Caco-2 (cell line): ENCODE results near the gene TTC27. TPM values are rescaled to one million over a fixed set of nuclear protein-coding genes. Genes with fewer than 3 reads are reported as not detected.
"Not testable (repeated sequence)": the region's sequence is repeated elsewhere in the genome, so short reads cannot be mapped to it uniquely, and the experiment has no call there.

ENCODE experiments used
- BruUV-seq: library from RNA; stranded (reverse); fragments of 400-500 nt; replicated peaks from 2 replicates; lab custom pipeline; 2021; lab: Mats Ljungman, UMichigan
- CTCF ChIA-PET: fragments of 300-600 bp; sonication (Branson Sonifier 250); formaldehyde crosslinking; loops from one replicate; lab custom pipeline; 2022; ENCODE audit warnings: antibody characterized with exemption; lab: Charles Lee
- POLR2A ChIA-PET: fragments of 300-600 bp; sonication (Branson Sonifier 250); formaldehyde crosslinking; loops from one replicate; lab custom pipeline; 2022; ENCODE audit warnings: antibody characterized with exemption; lab: Charles Lee
- DNase-seq, 2 experiments: peaks; one replicate each; pipeline versions ENCODE4 v3.0.0 to v3.0.0-alpha.2; 2020 to 2022
- H3K27me3 ChIP-seq: replicated peaks from 2 replicates; pipeline ENCODE4 v1.6.0; 2011; ENCODE audit warnings: low read length; ENCODE audit not compliant: control insufficient read depth, insufficient read depth
- H3K36me3 ChIP-seq: 2 replicates; pipeline ENCODE4 v1.5.1; 2011; ENCODE audit warnings: low read length; ENCODE audit not compliant: control insufficient read depth, insufficient read depth
- H3K4me1 ChIP-seq: fragments of 250-450 bp; sonication (Bioruptor Pico); 2 replicates; pipeline ENCODE4 v1.5.1; 2020; ENCODE audit warnings: mild to moderate bottlenecking
- H3K4me3 ChIP-seq: 2 replicates; pipeline ENCODE4 v1.5.1; 2011; ENCODE audit warnings: low read depth, mild to moderate bottlenecking, control low read depth, low read length
- H3K9me3 ChIP-seq: fragments of 250-450 bp; sonication (Bioruptor Pico); 2 replicates; pipeline ENCODE4 v1.5.1; 2020; ENCODE audit warnings: mild to moderate bottlenecking, moderate library complexity
- H3K27ac Mint-ChIP-seq: one replicate; pipeline ENCODE4 v1.8.0; 2022; ENCODE audit warnings: mixed read lengths; ENCODE audit not compliant: unreplicated experiment
- H3K27me3 Mint-ChIP-seq: one replicate; pipeline ENCODE4 v1.8.0; 2022; ENCODE audit warnings: mixed read lengths; ENCODE audit not compliant: insufficient read depth, unreplicated experiment
- H3K36me3 Mint-ChIP-seq: one replicate; pipeline ENCODE4 v1.8.0; 2022; ENCODE audit warnings: mild to moderate bottlenecking, mixed read lengths; ENCODE audit not compliant: insufficient read depth, unreplicated experiment
- H3K4me1 Mint-ChIP-seq: one replicate; pipeline ENCODE4 v1.8.0; 2022; ENCODE audit warnings: low read depth, mixed read lengths; ENCODE audit not compliant: unreplicated experiment
- H3K4me3 Mint-ChIP-seq: one replicate; pipeline ENCODE4 v1.8.0; 2022; ENCODE audit warnings: mild to moderate bottlenecking, moderate library complexity, mixed read lengths; ENCODE audit not compliant: unreplicated experiment
- H3K9me3 Mint-ChIP-seq: one replicate; pipeline ENCODE4 v1.8.0; 2022; ENCODE audit warnings: mixed read lengths; ENCODE audit not compliant: unreplicated experiment
- intact Hi-C: fragments of 100-400 bp; cut with micrococcal nuclease; formaldehyde crosslinking; loops from one replicate; pipeline ENCODE4 v1.10.0; 2022; ENCODE audit not compliant: unreplicated experiment
- microRNA-seq: library from miRNA; unstranded; fragments of <30 nt; microRNA quantifications from one replicate; pipeline ENCODE4 v1.2.0, GENCODE V29; 2022
- total RNA-seq: library from RNA; stranded (reverse); gene quantifications from 2 replicates; pipeline ENCODE4 v1.2.3, GENCODE V29; 2022
- TF ChIP-seq, protein P1 (sequence below), 2 experiments: fragments of 200-600 bp in 1 of 2; IDR thresholded peaks; 1 replicate in 1 of 2; 2 replicates in 1 of 2; pipeline versions ENCODE4 v1.5.1 to v1.8.0; 2011 to 2022; ENCODE audit warnings: antibody characterized with exemption in 1 of 2, control low read depth in 1 of 2, inconsistent platforms in 1 of 2, low read depth in 1 of 2, low read length in 1 of 2, mild to moderate bottlenecking in 1 of 2, moderate library complexity in 1 of 2; ENCODE audit not compliant: insufficient read depth in 1 of 2, severe bottlenecking in 1 of 2, unreplicated experiment in 1 of 2

TTC27 gene
- total RNA-seq, 1 experiment from 2014 or later, result 20.6 TPM

GRCh38 chr2:32864334-32865111, 236.7 kb downstream of the TTC27 start:
- no peaks in the 10 kb centered on the region for H3K27me3 Mint-ChIP-seq
- no peak overlapping the region for H3K4me3 Mint-ChIP-seq
- TF ChIP-seq, protein P1, sequence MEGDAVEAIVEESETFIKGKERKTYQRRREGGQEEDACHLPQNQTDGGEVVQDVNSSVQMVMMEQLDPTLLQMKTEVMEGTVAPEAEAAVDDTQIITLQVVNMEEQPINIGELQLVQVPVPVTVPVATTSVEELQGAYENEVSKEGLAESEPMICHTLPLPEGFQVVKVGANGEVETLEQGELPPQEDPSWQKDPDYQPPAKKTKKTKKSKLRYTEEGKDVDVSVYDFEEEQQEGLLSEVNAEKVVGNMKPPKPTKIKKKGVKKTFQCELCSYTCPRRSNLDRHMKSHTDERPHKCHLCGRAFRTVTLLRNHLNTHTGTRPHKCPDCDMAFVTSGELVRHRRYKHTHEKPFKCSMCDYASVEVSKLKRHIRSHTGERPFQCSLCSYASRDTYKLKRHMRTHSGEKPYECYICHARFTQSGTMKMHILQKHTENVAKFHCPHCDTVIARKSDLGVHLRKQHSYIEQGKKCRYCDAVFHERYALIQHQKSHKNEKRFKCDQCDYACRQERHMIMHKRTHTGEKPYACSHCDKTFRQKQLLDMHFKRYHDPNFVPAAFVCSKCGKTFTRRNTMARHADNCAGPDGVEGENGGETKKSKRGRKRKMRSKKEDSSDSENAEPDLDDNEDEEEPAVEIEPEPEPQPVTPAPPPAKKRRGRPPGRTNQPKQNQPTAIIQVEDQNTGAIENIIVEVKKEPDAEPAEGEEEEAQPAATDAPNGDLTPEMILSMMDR (IDR thresholded peaks at IDR 0.05; ENCODE audit: insufficient read depth in 1 of 2, low read depth in 1 of 2, low read length in 1 of 2, severe bottlenecking in 1 of 2, unreplicated experiment in 1 of 2), result no peak
- H3K4me1 ChIP-seq, result no peaks in the 10 kb centered on the region; the same call in 1 of the 2 replicates
- ChIA-PET POLR2A (no interaction called here), CTCF (no interaction called here)
- no peaks in the 10 kb centered on the region for H3K27me3 ChIP-seq
- H3K9me3 ChIP-seq, result no peaks in the 10 kb centered on the region
- H3K4me3 ChIP-seq, result no peak overlapping the region
- H3K27ac Mint-ChIP-seq, result no peak overlapping the region
- no peaks in the 10 kb centered on the region for H3K36me3 ChIP-seq
- H3K9me3 Mint-ChIP-seq, result no peaks in the 10 kb centered on the region
- no peak for DNase-seq
- peaks cover 7% of the 10 kb centered on the region for H3K4me1 Mint-ChIP-seq
- H3K36me3 Mint-ChIP-seq, result no peaks in the 10 kb centered on the region
- intact Hi-C loops, result no loop called here
- no TSS peak for BruUV-seq

DNA sequence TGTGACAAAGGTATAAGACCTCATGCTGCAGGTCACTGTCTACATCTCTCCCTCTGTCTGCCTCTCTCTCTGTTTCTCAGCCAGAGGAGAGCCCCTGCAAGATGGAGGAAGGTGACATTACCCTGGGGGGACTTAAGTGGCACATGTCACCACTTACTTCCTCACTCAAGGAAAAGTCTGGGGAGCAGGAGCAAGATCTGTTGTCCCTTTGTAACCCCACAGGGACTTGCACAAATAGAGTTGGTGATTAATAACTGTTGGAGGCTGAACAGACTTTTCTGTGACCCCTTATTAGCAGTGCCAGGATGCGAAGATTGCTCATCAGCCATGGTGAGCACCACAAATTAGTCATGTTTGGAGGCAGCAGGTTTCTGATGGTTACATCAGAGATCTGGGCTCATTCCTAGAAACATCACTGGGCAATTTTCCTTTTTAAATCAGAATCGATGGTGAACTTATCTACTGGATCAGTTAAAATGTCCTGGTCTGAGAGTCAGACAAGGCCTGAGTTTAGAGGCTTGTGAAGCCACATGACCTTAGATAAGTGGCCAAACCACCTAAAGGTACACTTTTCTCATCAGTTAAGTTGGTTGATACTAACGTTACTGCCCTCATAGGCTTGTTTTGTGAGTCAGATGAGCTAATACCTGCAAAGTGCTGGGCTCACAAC, 237.7 kb downstream of the TTC27 start:
- intact Hi-C loops, result no loop called here
- no peak overlapping the region for H3K27ac Mint-ChIP-seq
- TF ChIP-seq, protein P1 (IDR thresholded peaks at IDR 0.05; ENCODE audit: insufficient read depth in 1 of 2, low read depth in 1 of 2, low read length in 1 of 2, severe bottlenecking in 1 of 2, unreplicated experiment in 1 of 2), result no peak
- H3K4me3 Mint-ChIP-seq, result no peak overlapping the region
- DNase-seq, result no peak
- H3K36me3 Mint-ChIP-seq, result no peaks in the 10 kb centered on the region
- no peaks in the 10 kb centered on the region for H3K27me3 ChIP-seq
- BruUV-seq, result no TSS peak
- no peaks in the 10 kb centered on the region for H3K9me3 ChIP-seq
- H3K9me3 Mint-ChIP-seq, result no peaks in the 10 kb centered on the region
- ChIA-PET CTCF (no interaction called here), POLR2A (no interaction called here)
- no peaks in the 10 kb centered on the region; the same call in 1 of the 2 replicates for H3K4me1 ChIP-seq
- H3K4me3 ChIP-seq, result no peak overlapping the region
- H3K4me1 Mint-ChIP-seq, result peaks cover 7% of the 10 kb centered on the region
- no peaks in the 10 kb centered on the region for H3K36me3 ChIP-seq
- H3K27me3 Mint-ChIP-seq, result no peaks in the 10 kb centered on the region

DNA sequence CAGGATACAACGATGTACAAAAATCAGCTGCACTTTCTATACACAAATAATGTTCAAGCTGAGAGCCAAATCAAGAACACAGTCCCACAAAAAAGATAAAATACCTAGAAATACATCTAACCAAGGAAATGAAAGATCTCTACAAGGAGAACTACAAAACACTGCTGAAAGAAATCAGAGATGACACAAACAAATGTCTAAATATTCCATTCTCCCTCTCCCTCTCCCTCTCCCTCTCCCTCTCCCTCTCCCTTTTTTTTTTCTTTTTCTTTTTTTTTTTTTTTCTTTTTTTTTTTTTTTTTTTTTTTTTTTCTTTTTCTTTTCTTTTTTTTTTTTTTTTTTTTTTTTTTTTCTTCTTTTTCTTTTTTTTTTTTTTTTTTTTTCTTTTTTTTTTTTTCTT, 238.6 kb downstream of the TTC27 start:
- H3K27ac Mint-ChIP-seq, H3K4me3 ChIP-seq, H3K27me3 Mint-ChIP-seq, H3K9me3 ChIP-seq, DNase-seq, H3K36me3 Mint-ChIP-seq, H3K4me1 ChIP-seq, POLR2A ChIA-PET, H3K36me3 ChIP-seq, BruUV-seq, H3K4me3 Mint-ChIP-seq, H3K27me3 ChIP-seq, intact Hi-C loops, H3K9me3 Mint-ChIP-seq, CTCF ChIA-PET, H3K4me1 Mint-ChIP-seq: not testable (repeated sequence)

Small RNAs within 50 kb of the gene (microRNA-seq; reads per million reads assigned to microRNA genes)
- not detected for gene MIR4765
